ENCODE data around the gene TTYH1.

DNA sequence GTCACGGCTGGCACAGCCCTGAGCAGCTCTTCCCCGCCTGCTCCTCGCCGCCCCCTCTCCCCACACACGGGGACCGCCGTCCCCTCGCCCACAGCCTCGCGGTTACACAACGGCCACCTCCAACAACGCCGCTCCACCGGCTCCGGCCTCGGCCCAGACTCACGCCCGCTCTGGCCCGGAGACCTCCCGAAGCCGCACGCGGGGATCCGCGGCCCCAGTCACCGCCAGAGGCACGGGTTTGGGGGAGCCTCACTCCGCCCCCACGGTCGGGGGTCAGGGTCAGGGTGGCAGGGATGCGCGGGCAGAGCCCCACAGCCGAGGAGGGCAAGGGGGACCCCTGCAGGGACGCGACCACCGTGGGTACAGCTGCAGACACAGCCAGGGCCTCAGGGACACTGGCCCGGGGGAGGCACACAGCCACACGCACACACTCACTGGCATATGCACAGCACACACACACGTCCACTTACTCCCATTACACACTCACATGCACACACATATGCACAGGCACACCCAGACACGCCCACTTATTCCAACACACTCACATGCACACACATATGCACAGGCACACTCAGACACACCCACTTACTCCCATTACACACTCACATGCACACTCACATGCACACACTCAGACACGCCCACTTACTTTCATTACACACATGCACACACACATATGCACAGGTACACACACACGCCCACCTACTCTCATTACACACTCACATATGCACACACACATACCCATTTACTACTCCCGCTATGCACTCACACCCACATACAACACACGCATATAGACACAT lies 1.6 kb downstream of the TTYH1 start:
- TF ChIP-seq, protein P1, sequence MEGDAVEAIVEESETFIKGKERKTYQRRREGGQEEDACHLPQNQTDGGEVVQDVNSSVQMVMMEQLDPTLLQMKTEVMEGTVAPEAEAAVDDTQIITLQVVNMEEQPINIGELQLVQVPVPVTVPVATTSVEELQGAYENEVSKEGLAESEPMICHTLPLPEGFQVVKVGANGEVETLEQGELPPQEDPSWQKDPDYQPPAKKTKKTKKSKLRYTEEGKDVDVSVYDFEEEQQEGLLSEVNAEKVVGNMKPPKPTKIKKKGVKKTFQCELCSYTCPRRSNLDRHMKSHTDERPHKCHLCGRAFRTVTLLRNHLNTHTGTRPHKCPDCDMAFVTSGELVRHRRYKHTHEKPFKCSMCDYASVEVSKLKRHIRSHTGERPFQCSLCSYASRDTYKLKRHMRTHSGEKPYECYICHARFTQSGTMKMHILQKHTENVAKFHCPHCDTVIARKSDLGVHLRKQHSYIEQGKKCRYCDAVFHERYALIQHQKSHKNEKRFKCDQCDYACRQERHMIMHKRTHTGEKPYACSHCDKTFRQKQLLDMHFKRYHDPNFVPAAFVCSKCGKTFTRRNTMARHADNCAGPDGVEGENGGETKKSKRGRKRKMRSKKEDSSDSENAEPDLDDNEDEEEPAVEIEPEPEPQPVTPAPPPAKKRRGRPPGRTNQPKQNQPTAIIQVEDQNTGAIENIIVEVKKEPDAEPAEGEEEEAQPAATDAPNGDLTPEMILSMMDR (conservative IDR thresholded peaks at IDR 0.05), result no peak
- TF ChIP-seq ZFX (IDR thresholded peaks at IDR 0.05), result no peak
